ENCODE results near the gene MTCH2. TPM values are rescaled to one million over a fixed set of nuclear protein-coding genes. Genes with fewer than 3 reads are reported as not detected.

The MTCH2 gene
- polyA plus RNA-seq, 1 donor (not counting 4 experiments of a cell fraction or from before 2014, with no cell fraction given) = 185 TPM

- H3K36me3 ChIP-seq (ENCODE audit: control insufficient read depth in 2 of 2, extremely low read depth in 1 of 2, insufficient read depth in 2 of 2, low read length in 2 of 2) = no peaks in the 10 kb centered on the region
- no peak for FAIRE-seq
- no peak for DNase-seq (ENCODE audit: low read depth, low spot score)
- no peak overlapping the region for H3K4me2 ChIP-seq (ENCODE audit: control insufficient read depth, extremely low read depth, insufficient read depth, low read depth, low read length)
- H3K27ac ChIP-seq (ENCODE audit: control insufficient read depth, insufficient read depth, low read length) = no peak overlapping the region
- no peaks in the 10 kb centered on the region for H3K9me1 ChIP-seq (ENCODE audit: control insufficient read depth, extremely low read depth, insufficient read depth, low read length)
- TF ChIP-seq CTCF (optimal IDR thresholded peaks at IDR 0.05 in 1 of 3, IDR thresholded peaks at IDR 0.05 in 1 of 3, conservative IDR thresholded peaks at IDR 0.05 in 1 of 3; ENCODE audit: extremely low read depth in 1 of 3, insufficient read depth in 2 of 3, low read length in 3 of 3) (no peak), EZH2 (IDR thresholded peaks at IDR 0.05; ENCODE audit: low read length) (no peak)
- no peaks in the 10 kb centered on the region for H3K4me1 ChIP-seq (ENCODE audit: control insufficient read depth, extremely low read depth, insufficient read depth, low read length)
- H4K20me1 ChIP-seq (ENCODE audit: control insufficient read depth, extremely low read depth, insufficient read depth, low read length) = no peaks in the 10 kb centered on the region
- H3K4me3 ChIP-seq (ENCODE audit: control insufficient read depth in 2 of 3, extremely low read depth in 1 of 3, insufficient read depth in 2 of 3, low read depth in 1 of 3, low read length in 3 of 3) = no peak overlapping the region
- H3K9me3 ChIP-seq (ENCODE audit: control insufficient read depth, low read depth, low read length) = no peaks in the 10 kb centered on the region
- dilution Hi-C loops (cut with MboI; ENCODE audit: extremely low pct_ligation_motif_present, low sequenced_read_pairs) = no loop called here
- H3K9ac ChIP-seq (ENCODE audit: control insufficient read depth, extremely low read depth, insufficient read depth, low read length) = no peak overlapping the region
- no peaks in the 10 kb centered on the region for H3K27me3 ChIP-seq (ENCODE audit: control insufficient read depth, extremely low read depth, insufficient read depth, low read length)
- H3K79me2 ChIP-seq (ENCODE audit: control insufficient read depth, insufficient read depth, low read length) = no peaks in the 10 kb centered on the region
- H2AFZ ChIP-seq (ENCODE audit: control insufficient read depth, low read length) = no peak overlapping the region
Measured at GRCh38 chr11:47605921-47606320, 36.4 kb downstream of the MTCH2 start.

- dilution Hi-C loops (cut with MboI; ENCODE audit: extremely low pct_ligation_motif_present, low sequenced_read_pairs) = no loop called here
- H4K20me1 ChIP-seq (ENCODE audit: control insufficient read depth, extremely low read depth, insufficient read depth, low read length) = no peaks in the 10 kb centered on the region
- no peaks in the 10 kb centered on the region for H3K9me3 ChIP-seq (ENCODE audit: control insufficient read depth, low read depth, low read length)
- no peak overlapping the region for H3K4me3 ChIP-seq (ENCODE audit: control insufficient read depth in 2 of 3, extremely low read depth in 1 of 3, insufficient read depth in 2 of 3, low read depth in 1 of 3, low read length in 3 of 3)
- H3K9ac ChIP-seq (ENCODE audit: control insufficient read depth, extremely low read depth, insufficient read depth, low read length) = no peak overlapping the region
- H3K4me2 ChIP-seq (ENCODE audit: control insufficient read depth, extremely low read depth, insufficient read depth, low read depth, low read length) = no peak overlapping the region
- FAIRE-seq (no peak), DNase-seq (ENCODE audit: low read depth, low spot score) (no peak)
- no peaks in the 10 kb centered on the region for H3K79me2 ChIP-seq (ENCODE audit: control insufficient read depth, insufficient read depth, low read length)
- no peaks in the 10 kb centered on the region for H3K36me3 ChIP-seq (ENCODE audit: control insufficient read depth in 2 of 2, extremely low read depth in 1 of 2, insufficient read depth in 2 of 2, low read length in 2 of 2)
- no peak overlapping the region for H3K27ac ChIP-seq (ENCODE audit: control insufficient read depth, insufficient read depth, low read length)
- TF ChIP-seq CTCF (optimal IDR thresholded peaks at IDR 0.05 in 1 of 3, IDR thresholded peaks at IDR 0.05 in 1 of 3, conservative IDR thresholded peaks at IDR 0.05 in 1 of 3; ENCODE audit: extremely low read depth in 1 of 3, insufficient read depth in 2 of 3, low read length in 3 of 3) (no peak), EZH2 (IDR thresholded peaks at IDR 0.05; ENCODE audit: low read length) (no peak)
- no peaks in the 10 kb centered on the region for H3K27me3 ChIP-seq (ENCODE audit: control insufficient read depth, extremely low read depth, insufficient read depth, low read length)
- no peak overlapping the region for H2AFZ ChIP-seq (ENCODE audit: control insufficient read depth, low read length)
- H3K4me1 ChIP-seq (ENCODE audit: control insufficient read depth, extremely low read depth, insufficient read depth, low read length) = no peaks in the 10 kb centered on the region
- H3K9me1 ChIP-seq (ENCODE audit: control insufficient read depth, extremely low read depth, insufficient read depth, low read length) = no peaks in the 10 kb centered on the region
Measured at GRCh38 chr11:47603295-47603694, 39.1 kb downstream of the MTCH2 start.

Measured in keratinocyte (primary cell).